Parietal lobe (tissue), 2 donors: ENCODE measurements around the gene ZNF597. TPM values are rescaled to one million over a fixed set of nuclear protein-coding genes. Genes with fewer than 3 reads are reported as not detected.

Source experiments
- small RNA-seq: library from RNA; depleted of rRNA; stranded (forward); fragments of <200 nt; gene quantifications from one replicate; pipeline ENCODE3, GENCODE V24; 2014; ENCODE audit warnings: low replicate concordance
- total RNA-seq: library from RNA; depleted of rRNA; stranded (reverse); fragments of >200 nt; gene quantifications from one replicate; pipeline ENCODE4 v1.2.3, GENCODE V29; 2014

The ZNF597 gene, protein sequence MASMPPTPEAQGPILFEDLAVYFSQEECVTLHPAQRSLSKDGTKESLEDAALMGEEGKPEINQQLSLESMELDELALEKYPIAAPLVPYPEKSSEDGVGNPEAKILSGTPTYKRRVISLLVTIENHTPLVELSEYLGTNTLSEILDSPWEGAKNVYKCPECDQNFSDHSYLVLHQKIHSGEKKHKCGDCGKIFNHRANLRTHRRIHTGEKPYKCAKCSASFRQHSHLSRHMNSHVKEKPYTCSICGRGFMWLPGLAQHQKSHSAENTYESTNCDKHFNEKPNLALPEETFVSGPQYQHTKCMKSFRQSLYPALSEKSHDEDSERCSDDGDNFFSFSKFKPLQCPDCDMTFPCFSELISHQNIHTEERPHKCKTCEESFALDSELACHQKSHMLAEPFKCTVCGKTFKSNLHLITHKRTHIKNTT
- total RNA-seq, result 5.0 TPM

DNA sequence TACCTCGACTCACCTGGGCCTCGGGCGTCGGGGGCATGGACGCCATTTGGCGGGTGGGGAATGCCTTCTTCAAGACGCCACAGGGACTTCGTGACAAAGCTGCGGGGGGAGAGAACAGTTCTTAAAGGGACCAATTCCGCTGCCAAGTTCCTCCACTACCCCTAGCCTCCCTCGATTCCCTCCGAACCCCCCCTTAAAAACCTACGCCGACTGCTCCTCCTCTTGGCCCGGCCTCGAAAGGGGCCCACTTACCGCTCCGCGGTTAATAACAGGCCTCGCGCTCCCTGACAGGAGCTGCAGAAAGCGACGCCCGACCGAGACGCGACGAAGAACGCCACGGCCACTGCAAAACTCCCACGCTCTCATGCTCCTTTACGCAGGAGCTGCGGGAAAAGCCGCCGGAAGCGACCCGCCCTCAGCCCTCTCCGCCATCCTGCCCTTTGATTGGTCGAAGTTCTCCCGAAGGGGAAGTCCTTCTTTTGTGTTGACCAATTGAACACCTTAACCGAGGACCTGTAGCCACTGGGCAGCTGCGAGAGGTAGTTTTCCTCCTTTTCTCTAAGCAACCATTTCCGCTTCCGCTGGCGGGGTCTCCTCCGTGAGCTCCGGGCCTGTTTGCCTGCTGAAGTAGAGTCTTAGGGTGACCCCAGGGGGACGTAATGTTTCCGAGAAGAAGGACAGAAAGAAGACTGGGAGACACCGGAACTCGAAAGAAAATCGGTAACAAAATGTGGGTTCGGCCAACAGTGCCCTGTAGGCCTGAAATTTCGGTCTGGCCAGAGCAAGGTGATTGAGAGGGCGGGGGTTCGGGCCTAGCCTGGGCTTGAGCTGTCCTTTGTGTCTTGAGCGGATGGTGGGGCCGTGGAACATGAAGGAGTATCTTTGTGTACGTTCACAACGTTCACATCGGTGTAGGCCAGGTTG lies at the start of gene ZNF597, which contains the start of gene NAA60:
ZNF597 (minus strand) TSS at position 397 of the 924 bp plus-strand sequence; CDS start at position 46, 351 bp downstream.
NAA60 (plus strand) TSS at position 573 of the 924 bp plus-strand sequence. CDS start 32,548 bp downstream, outside the sequence.

DNA sequence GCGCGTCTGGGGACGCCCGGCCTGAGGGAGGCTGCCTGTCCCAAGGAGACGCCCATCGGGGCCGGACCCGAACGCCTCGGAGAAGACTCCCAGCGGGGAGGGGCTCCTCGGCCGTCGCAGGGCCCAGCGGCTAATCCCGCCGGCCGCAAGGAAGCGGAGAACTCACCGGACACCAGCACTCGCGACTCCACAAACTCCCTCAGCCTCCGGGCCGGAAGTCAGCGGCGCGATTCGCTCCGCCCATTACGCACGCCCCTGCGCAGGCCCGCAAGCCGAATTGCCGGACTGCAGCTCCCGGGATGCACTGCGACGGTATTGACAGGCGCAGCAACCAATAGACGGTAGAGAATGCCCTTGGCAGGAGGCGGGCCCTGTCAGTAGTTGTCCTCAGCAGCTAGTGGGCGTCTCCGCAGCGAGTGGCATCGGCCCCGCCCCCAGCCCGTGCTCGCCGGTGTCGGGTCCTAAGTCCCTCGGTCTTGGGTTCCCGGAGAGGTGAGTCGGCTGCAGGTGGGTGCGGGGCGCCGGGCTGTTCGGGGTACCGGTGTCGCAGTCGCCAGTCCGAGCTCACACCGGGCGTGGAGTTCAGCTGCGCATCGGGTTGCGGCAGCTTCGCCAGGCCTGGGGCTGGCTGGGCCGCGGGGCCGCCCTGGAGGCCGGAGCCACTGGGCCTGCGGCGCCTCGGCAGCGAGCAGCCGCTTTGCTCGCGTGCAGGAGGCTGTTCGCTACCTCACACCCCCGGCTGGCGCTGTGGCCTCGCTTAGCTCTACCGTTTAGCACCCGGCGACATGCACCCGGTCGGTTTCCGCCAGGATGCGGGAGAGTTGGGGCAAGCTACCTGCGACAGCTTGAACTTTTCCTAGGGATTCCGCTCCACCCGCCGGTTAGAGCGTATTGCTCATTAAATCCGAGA lies 42.3 kb downstream of the ZNF597 start, which contains the start of the genes ZNF174 and ZSCAN32:
ZNF174 (plus strand) TSS at position 437 of the 910 bp plus-strand sequence. CDS start 790 bp downstream, outside the sequence.
ZSCAN32 (minus strand) TSS at position 226 of the 910 bp plus-strand sequence. CDS start 3,447 bp downstream, outside the sequence.

Small RNA genes lying within 50 kb of the gene (small RNA-seq; reads per million reads assigned to genes)
- gene MIR6126, result not detected

Other genes starting within 250 kb of the ZNF597 start
- 16.3 TPM for gene ZNF200, start 208.3 kb downstream of the ZNF597 start, total RNA-seq
- 0.31 TPM for gene MEFV, start 186.9 kb downstream of the ZNF597 start, total RNA-seq
- 55.7 TPM for gene ZNF263, start 160.0 kb downstream of the ZNF597 start, total RNA-seq
- 24.1 TPM for gene TIGD7, start 138.1 kb downstream of the ZNF597 start, total RNA-seq
- gene ZNF75A, start 138.0 kb downstream of the ZNF597 start, total RNA-seq, result 71.1 TPM
- 0.94 TPM for gene OR2C1, start 87.6 kb downstream of the ZNF597 start, total RNA-seq
- 15.0 TPM for gene ZSCAN32, start 42.5 kb downstream of the ZNF597 start, total RNA-seq
- gene ZNF174, start 42.3 kb downstream of the ZNF597 start, total RNA-seq, result 12.2 TPM
- 25.4 TPM for gene NAA60, start 176 bp upstream of the ZNF597 start, total RNA-seq
- not detected for gene C16orf90, start 52.0 kb upstream of the ZNF597 start, total RNA-seq
- 42.3 TPM for gene CLUAP1, start 57.5 kb upstream of the ZNF597 start, total RNA-seq
- gene NLRC3, start 133.9 kb upstream of the ZNF597 start, total RNA-seq, result 0.94 TPM
- 15.7 TPM for gene SLX4, start 168.1 kb upstream of the ZNF597 start, total RNA-seq
- gene DNASE1, start 211.2 kb upstream of the ZNF597 start, total RNA-seq, result 84.8 TPM